PC-9 (cell line): ENCODE data around the gene LSM7. TPM values are rescaled to one million over a fixed set of nuclear protein-coding genes. Genes with fewer than 3 reads are reported as not detected.

Source experiments
- BruUV-seq: library from RNA; stranded (reverse); fragments of 400-500 nt; replicated peaks from 2 replicates; lab custom pipeline; 2021; lab: Mats Ljungman, UMichigan
- CTCF ChIA-PET: fragments of 300-600 bp; sonication (Branson Sonifier 250); formaldehyde crosslinking; loops from one replicate; lab custom pipeline; 2022; ENCODE audit warnings: antibody characterized with exemption; lab: Charles Lee
- POLR2A ChIA-PET: fragments of 300-600 bp; sonication (Branson Sonifier 250); formaldehyde crosslinking; loops from one replicate; lab custom pipeline; 2022; ENCODE audit warnings: antibody characterized with exemption; ENCODE audit not compliant: unreplicated experiment; lab: Charles Lee
- DNase-seq, 2 experiments: peaks; one replicate each; pipeline versions ENCODE4 v3.0.0 to v3.0.0-alpha.2; 2015 to 2022; ENCODE audit warnings: mixed read lengths in 1 of 2
- H2AFZ ChIP-seq: fragments of 200-600 bp; sonication (generic); 2 replicates; pipeline ENCODE4 v1.8.1; 2017; ENCODE audit warnings: antibody characterized with exemption
- H3F3A ChIP-seq: fragments of 200-600 bp; sonication (generic); 2 replicates; pipeline ENCODE4 v1.8.1; 2017; ENCODE audit warnings: antibody characterized with exemption, mild to moderate bottlenecking, low read depth; ENCODE audit not compliant: insufficient read depth
- H3K27ac ChIP-seq: fragments of 200-600 bp; sonication (generic); 2 replicates; pipeline ENCODE4 v1.6.1; 2016; ENCODE audit warnings: mixed run types
- H3K27me3 ChIP-seq: fragments of 200-600 bp; sonication (generic); 2 replicates; pipeline ENCODE4 v1.6.1; 2016; ENCODE audit warnings: low read depth, mixed run types; ENCODE audit not compliant: insufficient read depth
- H3K36me3 ChIP-seq: fragments of 200-600 bp; sonication (generic); 2 replicates; pipeline ENCODE4 v1.6.1; 2016; ENCODE audit warnings: low read depth, mixed run types
- H3K4me1 ChIP-seq: fragments of 200-600 bp; sonication (generic); replicated peaks from 2 replicates; pipeline ENCODE4 v1.6.1; 2016; ENCODE audit warnings: mixed run types; ENCODE audit not compliant: insufficient read depth
- H3K4me2 ChIP-seq: fragments of 200-600 bp; sonication (generic); 2 replicates; pipeline ENCODE4 v1.6.1; 2017; ENCODE audit warnings: mixed run types
- H3K4me3 ChIP-seq: fragments of 200-600 bp; sonication (generic); 2 replicates; pipeline ENCODE4 v1.6.1; 2016; ENCODE audit warnings: mixed run types
- H3K79me2 ChIP-seq: fragments of 200-600 bp; sonication (generic); 2 replicates; pipeline ENCODE4 v1.6.1; 2017; ENCODE audit warnings: low read depth, mixed run types
- H3K9me2 ChIP-seq: fragments of 200-600 bp; sonication (generic); 2 replicates; pipeline ENCODE4 v1.8.1; 2017; ENCODE audit warnings: mild to moderate bottlenecking; ENCODE audit not compliant: insufficient read depth
- H3K9me3 ChIP-seq: fragments of 200-600 bp; sonication (generic); 2 replicates; pipeline ENCODE4 v1.8.1; 2016; ENCODE audit warnings: low read depth; ENCODE audit not compliant: insufficient read depth
- H4K20me1 ChIP-seq: fragments of 200-600 bp; sonication (generic); 2 replicates; pipeline ENCODE4 v1.8.1; 2017; ENCODE audit not compliant: insufficient read depth
- CTCF ChIP-seq: fragments of 200-600 bp; sonication (generic); conservative IDR thresholded peaks from 2 replicates; pipeline ENCODE4 v1.6.1; 2017; ENCODE audit warnings: mixed run types, antibody characterized with exemption, mild to moderate bottlenecking, moderate library complexity
- EZH2 ChIP-seq: fragments of 200-600 bp; sonication (generic); IDR thresholded peaks from 2 replicates; pipeline ENCODE4 v1.8.0; 2017; ENCODE audit warnings: antibody characterized with exemption, low read depth
- intact Hi-C: fragments of 100-400 bp; cut with micrococcal nuclease; formaldehyde crosslinking; loops from one replicate; pipeline ENCODE4 v1.10.0; 2022; ENCODE audit not compliant: unreplicated experiment
- total RNA-seq: library from RNA; stranded (reverse); gene quantifications from 2 replicates; pipeline ENCODE4 v1.2.3, GENCODE V29; 2021

The LSM7 gene
- total RNA-seq, 1 experiment from 2014 or later = 80.2 TPM

DNA sequence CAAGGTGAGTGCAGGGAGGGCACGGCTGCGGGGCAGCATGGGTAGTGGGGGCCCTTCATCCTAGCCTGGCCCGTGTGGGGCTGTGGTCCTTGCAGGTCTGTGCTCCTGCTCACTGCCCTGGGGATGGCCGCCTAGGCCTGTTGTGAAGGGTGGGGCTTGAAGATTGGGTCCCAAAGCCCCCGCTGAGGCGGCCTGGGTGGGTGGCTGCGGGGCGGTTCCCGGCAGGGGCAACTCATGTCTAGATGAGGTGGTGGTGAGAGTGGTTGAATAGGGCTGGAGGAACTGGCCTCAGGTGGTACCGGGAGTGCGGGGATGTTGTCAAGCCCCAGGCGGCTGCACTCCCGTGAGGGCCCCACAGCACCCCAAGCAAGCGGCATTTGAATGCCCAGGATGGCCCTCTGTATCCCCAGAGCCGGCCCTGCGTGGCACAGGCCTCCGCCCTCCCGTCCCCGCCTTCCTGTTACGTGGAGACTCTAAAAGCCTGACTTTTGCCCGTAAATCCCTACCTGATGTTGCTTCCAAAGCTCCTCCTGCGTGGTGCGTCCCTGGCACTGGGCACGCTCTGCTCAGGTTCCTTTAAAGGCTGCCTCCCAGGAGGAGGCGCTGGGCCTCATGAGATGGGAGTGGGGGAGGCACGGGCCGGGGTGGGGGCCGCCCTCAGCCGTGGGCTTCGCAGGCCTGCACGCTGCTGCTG lies 15.1 kb upstream of the LSM7 start:
- ChIA-PET CTCF (interaction anchor here (0.5 kb wide), 1 partner anchor 413 kb away, joined by 4 read pairs; no protein-coding TSS in a partner anchor), POLR2A (no interaction called here)
- H3K9me3 ChIP-seq = no peaks in the 10 kb centered on the region
- H2AFZ ChIP-seq = no peak overlapping the region
- H3K9me2 ChIP-seq = no peaks in the 10 kb centered on the region
- no peaks in the 10 kb centered on the region for H4K20me1 ChIP-seq
- no TSS peak for BruUV-seq
- no peak overlapping the region for H3K4me3 ChIP-seq
- no peak overlapping the region for H3K4me2 ChIP-seq
- no peaks in the 10 kb centered on the region for H3K27me3 ChIP-seq
- intact Hi-C loops = no loop called here
- no peaks in the 10 kb centered on the region for H3K4me1 ChIP-seq
- no peak for TF ChIP-seq EZH2
- no peak for TF ChIP-seq CTCF
- no peaks in the 10 kb centered on the region for H3F3A ChIP-seq
- H3K27ac ChIP-seq = no peak overlapping the region
- no peak for DNase-seq
- no peaks in the 10 kb centered on the region for H3K79me2 ChIP-seq
- no peaks in the 10 kb centered on the region for H3K36me3 ChIP-seq

DNA sequence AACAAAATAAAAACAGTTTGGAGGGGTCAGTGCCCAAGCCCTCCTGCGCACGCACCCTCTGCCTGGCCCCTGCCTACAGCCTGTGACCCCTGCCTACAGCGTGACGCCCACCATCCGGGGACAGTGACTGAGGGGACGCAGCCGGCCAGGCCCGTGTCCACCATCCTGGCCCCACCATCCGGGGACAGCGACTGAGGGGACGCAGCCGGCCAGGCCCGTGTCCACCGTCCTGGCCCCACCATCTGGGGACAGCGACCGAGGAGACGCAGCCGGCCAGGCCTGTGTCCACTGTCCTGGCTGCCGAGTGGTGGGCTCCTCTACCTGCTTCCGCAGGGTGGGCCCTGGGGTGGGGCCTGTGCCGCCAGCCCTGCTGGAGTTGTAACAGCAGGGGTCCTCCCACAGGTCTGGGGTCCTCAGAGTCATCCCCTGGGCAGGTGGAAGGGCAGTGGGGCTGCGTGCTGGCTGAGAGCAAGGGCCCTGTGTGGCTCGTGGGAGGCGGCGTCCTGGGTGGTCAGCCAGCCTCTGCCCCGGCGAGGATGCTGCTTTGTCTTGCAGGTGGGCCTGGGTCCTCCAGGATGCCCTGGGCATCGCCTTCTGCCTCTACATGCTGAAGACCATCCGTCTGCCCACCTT lies 14.4 kb upstream of the LSM7 start:
- H3K27me3 ChIP-seq = no peaks in the 10 kb centered on the region
- H2AFZ ChIP-seq = no peak overlapping the region
- H3F3A ChIP-seq = no peaks in the 10 kb centered on the region
- no peaks in the 10 kb centered on the region for H3K9me2 ChIP-seq
- H3K27ac ChIP-seq = no peak overlapping the region
- CTCF ChIA-PET = no interaction called here
- POLR2A ChIA-PET = no interaction called here
- H3K36me3 ChIP-seq = no peaks in the 10 kb centered on the region
- H3K4me1 ChIP-seq = no peaks in the 10 kb centered on the region
- no peak overlapping the region for H3K4me3 ChIP-seq
- H3K79me2 ChIP-seq = no peaks in the 10 kb centered on the region
- H4K20me1 ChIP-seq = no peaks in the 10 kb centered on the region
- no peak for DNase-seq
- no peak for TF ChIP-seq CTCF
- no peak overlapping the region for H3K4me2 ChIP-seq
- BruUV-seq = no TSS peak
- H3K9me3 ChIP-seq = no peaks in the 10 kb centered on the region
- intact Hi-C loops = no loop called here

DNA sequence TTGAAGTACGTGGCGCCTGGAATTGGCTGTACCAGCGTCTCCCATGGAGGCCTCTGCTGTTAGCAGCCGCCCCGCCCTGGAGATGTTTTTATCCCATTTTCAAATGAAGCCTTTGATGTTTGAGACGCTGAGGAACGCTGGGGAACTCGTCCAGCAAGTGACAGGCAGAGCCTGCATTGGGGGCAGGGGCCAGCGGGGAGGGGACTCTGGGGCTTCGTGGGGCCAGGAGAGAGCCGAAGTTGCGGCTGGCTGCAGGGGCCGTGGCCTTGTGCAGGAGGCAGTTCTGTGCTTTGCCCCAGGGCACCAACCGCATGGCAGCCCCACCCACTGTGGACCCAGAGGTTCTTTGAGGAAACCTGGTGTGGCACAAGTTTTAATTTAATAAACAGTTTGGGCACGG lies 13.6 kb upstream of the LSM7 start:
- Histone ChIP-seq H3K27me3 (no peaks in the 10 kb centered on the region), H3K9me2 (no peaks in the 10 kb centered on the region), H3F3A (no peaks in the 10 kb centered on the region), H3K36me3 (no peaks in the 10 kb centered on the region), H3K9me3 (no peaks in the 10 kb centered on the region), H4K20me1 (no peaks in the 10 kb centered on the region), H2AFZ (no peak overlapping the region), H3K4me1 (no peaks in the 10 kb centered on the region), H3K4me3 (no peak overlapping the region), H3K79me2 (no peaks in the 10 kb centered on the region), H3K27ac (no peak overlapping the region), H3K4me2 (no peak overlapping the region)
- peak in 1 of 2 experiments; percentile 85 for DNase-seq
- intact Hi-C loops = no loop called here
- TF ChIP-seq CTCF = no peak
- no peak for TF ChIP-seq EZH2
- ChIA-PET CTCF (no interaction called here), POLR2A (no interaction called here)
- BruUV-seq = no TSS peak
